DOHH2 (cell line): ENCODE results near the gene PTP4A2.

Experiments used
- H3F3A ChIP-seq: fragments of 200-600 bp; sonication (generic), shearing (Covaris generic); 2 replicates; pipeline ENCODE4 v1.6.0; 2016; ENCODE audit warnings: antibody characterized with exemption, mild to moderate bottlenecking; ENCODE audit not compliant: control insufficient read depth, insufficient read depth
- H3K27ac ChIP-seq: fragments of 200-600 bp; sonication (generic); 2 replicates; pipeline ENCODE4 v1.5.1; 2014; ENCODE audit warnings: low read depth, mild to moderate bottlenecking, low read length, moderate library complexity
- H3K27me3 ChIP-seq: fragments of 200-600 bp; sonication (generic); 2 replicates; pipeline ENCODE4 v1.6.1; 2014; ENCODE audit warnings: mild to moderate bottlenecking, low read length, mixed read lengths; ENCODE audit not compliant: control insufficient read depth
- H3K36me3 ChIP-seq: fragments of 200-600 bp; sonication (generic); 2 replicates; pipeline ENCODE4 v1.6.1; 2014; ENCODE audit warnings: mild to moderate bottlenecking, low read length, moderate library complexity, mixed read lengths; ENCODE audit not compliant: control insufficient read depth
- H3K4me1 ChIP-seq: fragments of 200-600 bp; sonication (generic); 2 replicates; pipeline ENCODE4 v1.6.1; 2014; ENCODE audit warnings: mild to moderate bottlenecking, low read length, mixed read lengths; ENCODE audit not compliant: control insufficient read depth
- H3K4me2 ChIP-seq: fragments of 200-600 bp; sonication (generic); 2 replicates; pipeline ENCODE4 v1.6.0; 2014; ENCODE audit warnings: mild to moderate bottlenecking, low read length, moderate library complexity
- H3K4me3 ChIP-seq: fragments of 200-600 bp; sonication (generic); 2 replicates; pipeline ENCODE4 v1.5.1; 2014; ENCODE audit warnings: mild to moderate bottlenecking, low read length, mixed read lengths
- H3K79me2 ChIP-seq: fragments of 200-600 bp; sonication (generic); 2 replicates; pipeline ENCODE4 v1.6.1; 2014; ENCODE audit warnings: mild to moderate bottlenecking, low read length, mixed read lengths; ENCODE audit not compliant: control insufficient read depth
- H3K9me2 ChIP-seq: fragments of 200-600 bp; sonication (generic); replicated peaks from 2 replicates; pipeline ENCODE4 v1.6.1; 2014; ENCODE audit warnings: mild to moderate bottlenecking, low read length, mixed read lengths; ENCODE audit not compliant: control insufficient read depth
- H3K9me3 ChIP-seq: fragments of 200-600 bp; sonication (generic); 2 replicates; pipeline ENCODE4 v1.6.1; 2014; ENCODE audit warnings: antibody characterized with exemption, low read length, mixed read lengths; ENCODE audit not compliant: control insufficient read depth, insufficient read depth
- H4K20me1 ChIP-seq: fragments of 200-600 bp; sonication (generic); 2 replicates; pipeline ENCODE4 v1.6.0; 2014; ENCODE audit warnings: low read depth, mild to moderate bottlenecking, antibody characterized with exemption, low read length, moderate library complexity; ENCODE audit not compliant: control insufficient read depth, insufficient read depth
- EZH2phosphoT487 ChIP-seq: fragments of 200-600 bp; sonication (generic); IDR thresholded peaks from 2 replicates; pipeline ENCODE4 v1.6.1; 2017; ENCODE audit warnings: borderline replicate concordance, mild to moderate bottlenecking, antibody characterized with exemption, low read length, moderate library complexity, mixed read lengths
- TF ChIP-seq, protein P1 (sequence below): fragments of 200-600 bp; sonication (generic); IDR thresholded peaks from one replicate; pipeline ENCODE4 v1.5.1; 2014; ENCODE audit warnings: antibody characterized with exemption, mild to moderate bottlenecking, low read depth, low read length; ENCODE audit not compliant: poor library complexity, severe bottlenecking

The PTP4A2 gene

GRCh38 chr1:31888291-31888690 is 49.9 kb downstream of the PTP4A2 start:
- no peaks in the 10 kb centered on the region for H3K9me3 ChIP-seq
- H3K36me3 ChIP-seq, result no peaks in the 10 kb centered on the region; the same call in 1 of the 2 replicates

GRCh38 chr1:31886866-31887265 is 51.3 kb downstream of the PTP4A2 start:
- Histone ChIP-seq H3K9me3 (no peaks in the 10 kb centered on the region), H3K4me2 (peak overlapping the region; percentile 24; the same call in 1 of the 2 replicates)

More at GRCh38 chr1:31888291-31888690, 49.9 kb downstream of the PTP4A2 start:
- peak overlapping the region; percentile 4; the same call in 1 of the 2 replicates for H3K4me3 ChIP-seq
- no peak overlapping the region for H3K27ac ChIP-seq
- no peaks in the 10 kb centered on the region for H3K9me2 ChIP-seq
- H3K4me2 ChIP-seq, result peak overlapping the region; percentile 64; the same call in 1 of the 2 replicates
- TF ChIP-seq, protein P1, sequence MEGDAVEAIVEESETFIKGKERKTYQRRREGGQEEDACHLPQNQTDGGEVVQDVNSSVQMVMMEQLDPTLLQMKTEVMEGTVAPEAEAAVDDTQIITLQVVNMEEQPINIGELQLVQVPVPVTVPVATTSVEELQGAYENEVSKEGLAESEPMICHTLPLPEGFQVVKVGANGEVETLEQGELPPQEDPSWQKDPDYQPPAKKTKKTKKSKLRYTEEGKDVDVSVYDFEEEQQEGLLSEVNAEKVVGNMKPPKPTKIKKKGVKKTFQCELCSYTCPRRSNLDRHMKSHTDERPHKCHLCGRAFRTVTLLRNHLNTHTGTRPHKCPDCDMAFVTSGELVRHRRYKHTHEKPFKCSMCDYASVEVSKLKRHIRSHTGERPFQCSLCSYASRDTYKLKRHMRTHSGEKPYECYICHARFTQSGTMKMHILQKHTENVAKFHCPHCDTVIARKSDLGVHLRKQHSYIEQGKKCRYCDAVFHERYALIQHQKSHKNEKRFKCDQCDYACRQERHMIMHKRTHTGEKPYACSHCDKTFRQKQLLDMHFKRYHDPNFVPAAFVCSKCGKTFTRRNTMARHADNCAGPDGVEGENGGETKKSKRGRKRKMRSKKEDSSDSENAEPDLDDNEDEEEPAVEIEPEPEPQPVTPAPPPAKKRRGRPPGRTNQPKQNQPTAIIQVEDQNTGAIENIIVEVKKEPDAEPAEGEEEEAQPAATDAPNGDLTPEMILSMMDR, result no peak
- TF ChIP-seq EZH2phosphoT487, result no peak
- no peaks in the 10 kb centered on the region; the same call in 1 of the 2 replicates for H3F3A ChIP-seq
- no peaks in the 10 kb centered on the region for H3K79me2 ChIP-seq
- peaks cover 48% of the 10 kb centered on the region for H3K4me1 ChIP-seq
- no peaks in the 10 kb centered on the region for H3K27me3 ChIP-seq
- H4K20me1 ChIP-seq, result no peaks in the 10 kb centered on the region

GRCh38 chr1:31885851-31886250 is 52.3 kb downstream of the PTP4A2 start:
- no peak overlapping the region for H3K27ac ChIP-seq
- H3K4me1 ChIP-seq, result peaks cover 64% of the 10 kb centered on the region
- H3K4me3 ChIP-seq, result no peak overlapping the region
- no peak overlapping the region for H3K4me2 ChIP-seq
- no peaks in the 10 kb centered on the region for H3K9me3 ChIP-seq
- TF ChIP-seq EZH2phosphoT487, result no peak
- TF ChIP-seq, protein P1, result no peak
- H3F3A ChIP-seq, result no peaks in the 10 kb centered on the region; the same call in 1 of the 2 replicates
- H4K20me1 ChIP-seq, result no peaks in the 10 kb centered on the region
- no peaks in the 10 kb centered on the region for H3K27me3 ChIP-seq
- no peaks in the 10 kb centered on the region for H3K79me2 ChIP-seq
- H3K36me3 ChIP-seq, result no peaks in the 10 kb centered on the region; the same call in 1 of the 2 replicates
- no peaks in the 10 kb centered on the region for H3K9me2 ChIP-seq

More at GRCh38 chr1:31886866-31887265, 51.3 kb downstream of the PTP4A2 start:
- Histone ChIP-seq H3K4me1 (peaks cover 54% of the 10 kb centered on the region), H3F3A (no peaks in the 10 kb centered on the region; the same call in 1 of the 2 replicates), H3K9me2 (no peaks in the 10 kb centered on the region), H3K27me3 (no peaks in the 10 kb centered on the region), H4K20me1 (no peaks in the 10 kb centered on the region), H3K4me3 (0 out of 2 replicates have a peak overlapping the region, but pooled peaks have one; percentile 6), H3K79me2 (no peaks in the 10 kb centered on the region), H3K27ac (no peak overlapping the region), H3K36me3 (no peaks in the 10 kb centered on the region; the same call in 1 of the 2 replicates)
- TF ChIP-seq, protein P1, result no peak
- no peak for TF ChIP-seq EZH2phosphoT487
